DMS 273 treated with DMSO at 0.1 percent for 48 hours (cell line): ENCODE data around the gene SNAI3.
A peak's percentile ranks its signal among the peaks of the same experiment; 100 is the strongest.

Experiments
- DNase-seq: peaks from one replicate; lab custom pipeline; 2025; lab: John Stamatoyannopoulos, UW

SNAI3 gene

DNA sequence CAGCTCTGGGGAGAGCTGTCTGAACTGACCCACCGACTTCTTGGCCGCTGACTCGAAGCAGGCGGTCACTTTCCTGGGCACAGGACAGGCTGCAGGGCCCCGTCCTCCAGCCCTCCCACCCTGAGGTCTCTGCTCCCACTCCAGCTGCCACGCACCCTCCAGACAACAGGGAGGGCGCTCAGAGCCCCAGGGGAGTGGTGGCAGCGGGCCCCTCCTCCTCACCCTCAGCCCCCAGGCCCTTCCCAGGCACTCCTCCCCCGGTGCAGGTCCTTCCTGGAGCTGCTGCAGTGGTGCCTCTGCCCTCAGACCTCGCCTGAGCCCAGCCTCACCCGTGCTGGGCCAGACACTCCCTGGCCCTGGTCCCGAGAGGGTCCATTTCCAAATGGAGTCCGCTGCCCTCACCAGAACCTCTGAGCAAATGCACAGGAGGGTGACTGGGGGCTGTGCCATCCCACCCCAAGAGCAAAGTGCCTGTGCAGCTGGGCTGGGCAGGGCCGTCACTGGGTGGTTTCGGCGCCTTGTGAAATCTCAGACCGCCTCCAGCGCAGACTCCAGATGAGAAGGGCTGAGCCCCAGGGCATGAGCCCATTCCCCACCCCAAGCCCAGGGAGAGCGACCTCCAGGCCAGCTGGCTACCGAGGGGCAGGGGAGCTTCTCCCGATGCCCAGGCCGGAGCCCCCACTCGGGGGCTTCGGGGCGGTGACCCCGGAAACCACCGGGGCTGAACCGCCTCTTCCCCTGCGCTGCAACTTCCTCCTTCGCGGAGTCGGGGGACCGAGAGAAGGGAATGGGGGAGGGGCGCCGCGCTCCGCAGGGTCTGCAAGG lies 36.2 kb downstream of the SNAI3 start:
- DNase-seq: no peak

DNA sequence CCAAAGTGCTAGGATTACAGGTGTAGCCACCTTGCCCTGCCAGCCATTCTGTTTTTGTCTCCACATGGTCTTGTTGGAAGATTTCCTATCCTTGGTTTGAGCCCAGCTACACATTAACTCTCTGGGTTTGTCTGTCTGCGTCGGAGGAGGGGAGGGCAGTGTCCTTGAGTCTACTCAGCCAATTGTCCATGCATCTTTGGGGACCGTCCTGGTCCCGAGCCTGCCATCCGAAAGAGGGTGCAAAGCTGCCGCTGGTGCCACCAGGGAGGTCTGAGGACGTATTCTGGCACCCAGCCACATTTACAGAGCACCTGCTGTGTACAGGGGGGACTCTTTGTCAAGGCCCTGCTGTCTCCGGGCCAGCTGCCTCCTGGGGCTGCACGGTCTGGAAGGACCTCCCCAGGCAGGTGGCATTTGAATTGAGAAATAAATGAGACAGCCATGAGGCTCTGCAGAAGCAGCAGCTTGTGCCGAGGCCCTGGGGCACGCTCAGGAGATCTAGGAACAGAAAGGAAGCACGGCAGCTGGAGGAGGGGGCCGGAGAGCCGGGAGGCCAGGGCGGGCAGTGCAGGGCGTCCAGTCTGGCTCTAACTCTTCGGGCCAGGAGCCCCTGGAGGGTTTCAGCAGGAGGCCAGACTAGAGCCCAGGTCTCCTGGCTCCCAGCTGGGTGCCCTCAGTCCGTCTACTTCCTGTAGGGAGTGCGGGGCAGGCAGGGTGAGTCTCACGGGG lies 36.9 kb downstream of the SNAI3 start:
- peak; percentile 57 for DNase-seq

DNA sequence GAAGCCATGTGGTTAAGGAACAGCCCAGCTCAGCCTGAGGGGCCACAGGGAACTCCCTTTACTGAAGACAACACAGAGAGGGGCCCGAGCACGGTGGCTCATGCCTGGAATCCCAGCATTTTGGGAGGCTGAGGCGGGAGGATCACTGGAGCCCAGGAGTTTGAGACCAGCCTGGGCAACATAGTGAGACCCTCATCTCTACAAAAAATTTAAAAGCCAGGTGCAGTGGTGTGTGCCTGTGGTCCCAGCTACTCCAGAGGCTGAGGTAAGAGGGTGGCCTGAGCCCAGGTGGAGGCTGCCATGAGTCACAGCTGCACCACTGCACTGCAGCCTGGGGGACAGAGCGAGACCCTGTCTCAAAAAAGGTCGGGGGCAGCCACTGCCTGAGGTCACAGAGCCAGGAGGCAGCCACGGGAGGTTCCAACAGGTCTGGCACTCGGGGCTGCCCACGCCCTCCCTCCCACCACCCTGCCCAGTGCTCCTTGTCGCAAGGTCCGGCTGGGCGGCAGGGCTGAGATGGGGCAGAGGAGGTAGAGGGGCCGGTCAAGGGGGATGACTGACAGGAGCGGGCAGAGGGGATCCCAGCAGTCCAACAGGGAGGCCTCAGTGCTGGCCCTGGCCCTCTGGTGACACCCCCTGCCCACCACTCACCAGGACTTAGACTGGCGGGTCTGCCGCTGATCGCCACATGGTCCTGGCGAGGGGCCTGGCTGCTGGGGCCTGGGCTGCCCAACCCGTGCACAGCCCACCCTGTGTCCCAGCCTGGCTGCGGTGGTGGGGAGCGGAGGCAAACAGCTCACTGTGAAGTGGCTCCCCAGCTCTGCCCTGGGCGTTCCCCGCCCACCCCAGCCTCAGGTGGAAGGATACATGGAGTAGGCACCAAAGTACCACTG lies 38.9 kb downstream of the SNAI3 start:
- no peak for DNase-seq

DNA sequence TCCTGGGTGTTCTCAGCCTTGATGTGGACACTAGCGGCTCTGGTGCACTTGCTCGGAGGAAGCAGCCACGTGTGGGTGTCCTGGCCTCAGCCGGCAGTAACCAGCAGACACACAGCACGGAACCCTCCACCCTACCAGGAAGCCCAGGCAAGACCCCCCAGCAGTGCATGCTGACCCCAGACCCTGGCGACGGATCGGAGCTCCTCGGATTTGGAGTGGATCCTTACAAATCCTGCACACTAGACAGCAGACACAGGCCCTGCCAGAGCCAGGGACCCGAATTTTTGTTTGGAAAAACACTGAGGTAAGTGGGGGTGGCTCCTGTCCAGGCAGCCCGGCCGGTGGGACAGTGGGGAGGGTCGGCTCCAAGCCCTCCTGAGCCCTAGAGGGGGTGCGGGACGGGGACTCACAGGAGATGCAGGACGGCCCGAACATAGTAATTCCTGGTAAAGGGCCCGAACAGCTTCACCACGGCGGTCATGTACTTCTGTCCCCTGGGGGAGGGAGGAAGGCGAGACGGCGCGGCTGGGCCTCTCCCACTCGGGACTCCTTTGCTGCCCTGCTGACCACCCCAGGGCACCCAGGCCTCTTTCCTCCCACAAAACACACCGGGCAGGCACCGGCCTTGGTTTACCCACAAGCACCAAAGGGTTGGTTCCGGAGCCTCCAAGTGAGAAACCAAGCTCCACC lies 39.8 kb downstream of the SNAI3 start:
- DNase-seq: no peak

GRCh38 chr16:88645941-88646340 lies 40.4 kb downstream of the SNAI3 start:
- no peak for DNase-seq

GRCh38 chr16:88645455-88645854 lies 40.9 kb downstream of the SNAI3 start:
- DNase-seq: no peak

DNA sequence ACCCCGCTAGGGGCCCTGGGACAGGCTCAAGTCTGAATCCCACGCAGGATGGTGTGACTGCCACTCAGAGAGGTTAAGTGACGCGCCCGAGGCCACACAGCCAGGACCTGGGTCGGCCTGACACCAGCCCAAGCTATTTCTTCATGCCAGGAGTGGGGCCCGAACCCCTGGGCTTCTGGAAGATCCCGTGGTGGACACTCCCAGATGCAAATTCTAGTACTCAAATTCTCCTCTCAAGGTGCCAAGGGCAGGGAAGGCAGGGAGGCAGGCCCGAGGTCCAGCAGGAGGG lies 42.7 kb downstream of the SNAI3 start:
- no peak for DNase-seq

GRCh38 chr16:88642881-88643643 lies 43.2 kb downstream of the SNAI3 start:
- no peak for DNase-seq

DNA sequence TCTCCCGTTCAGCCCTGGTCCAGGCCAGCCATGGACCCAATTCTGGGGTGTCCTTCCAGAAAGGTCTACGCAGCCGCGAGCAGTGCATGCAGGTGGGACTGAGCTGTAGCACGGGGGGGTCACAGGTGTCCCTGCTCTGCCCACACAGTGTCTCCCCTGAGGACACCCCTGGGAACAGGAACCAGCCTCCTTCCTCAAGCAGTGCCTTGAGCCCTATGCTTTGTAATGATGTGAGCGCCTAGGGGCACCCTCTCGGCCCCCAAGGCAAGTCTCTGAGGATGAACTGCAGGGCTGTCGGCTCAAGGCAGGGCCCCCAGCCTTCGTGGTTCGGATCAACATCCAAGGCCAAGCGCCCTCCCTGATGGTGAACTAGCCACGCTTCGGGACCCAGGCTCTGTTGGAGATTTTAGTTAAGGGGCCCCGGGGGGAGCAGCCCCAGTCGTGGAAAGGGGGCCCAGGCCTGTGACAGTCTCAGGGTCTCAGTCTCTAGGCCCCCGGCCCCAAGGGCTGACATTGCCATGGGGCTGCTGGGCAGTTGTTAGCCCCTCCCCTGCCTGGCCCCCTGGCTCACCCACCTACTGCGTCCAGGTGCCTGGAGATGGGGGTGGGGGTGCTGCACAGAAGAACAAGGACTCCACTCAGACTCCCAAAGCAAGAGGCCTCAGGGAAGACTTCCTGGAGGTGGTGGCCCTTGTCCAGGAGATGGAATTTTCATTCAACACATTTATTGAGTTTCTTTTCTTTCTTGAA lies 45.6 kb downstream of the SNAI3 start:
- no peak for DNase-seq

DNA sequence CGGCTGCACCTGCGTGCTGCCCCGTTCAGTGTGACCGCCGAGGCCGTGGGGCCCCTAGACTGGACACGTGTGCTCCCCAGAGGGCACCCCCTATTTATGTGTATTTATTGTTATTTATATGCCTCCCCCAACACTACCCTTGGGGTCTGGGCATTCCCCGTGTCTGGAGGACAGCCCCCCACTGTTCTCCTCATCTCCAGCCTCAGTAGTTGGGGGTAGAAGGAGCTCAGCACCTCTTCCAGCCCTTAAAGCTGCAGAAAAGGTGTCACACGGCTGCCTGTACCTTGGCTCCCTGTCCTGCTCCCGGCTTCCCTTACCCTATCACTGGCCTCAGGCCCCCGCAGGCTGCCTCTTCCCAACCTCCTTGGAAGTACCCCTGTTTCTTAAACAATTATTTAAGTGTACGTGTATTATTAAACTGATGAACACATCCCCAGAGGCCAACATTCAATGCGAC lies 46.2 kb downstream of the SNAI3 start:
- no peak for DNase-seq

DNA sequence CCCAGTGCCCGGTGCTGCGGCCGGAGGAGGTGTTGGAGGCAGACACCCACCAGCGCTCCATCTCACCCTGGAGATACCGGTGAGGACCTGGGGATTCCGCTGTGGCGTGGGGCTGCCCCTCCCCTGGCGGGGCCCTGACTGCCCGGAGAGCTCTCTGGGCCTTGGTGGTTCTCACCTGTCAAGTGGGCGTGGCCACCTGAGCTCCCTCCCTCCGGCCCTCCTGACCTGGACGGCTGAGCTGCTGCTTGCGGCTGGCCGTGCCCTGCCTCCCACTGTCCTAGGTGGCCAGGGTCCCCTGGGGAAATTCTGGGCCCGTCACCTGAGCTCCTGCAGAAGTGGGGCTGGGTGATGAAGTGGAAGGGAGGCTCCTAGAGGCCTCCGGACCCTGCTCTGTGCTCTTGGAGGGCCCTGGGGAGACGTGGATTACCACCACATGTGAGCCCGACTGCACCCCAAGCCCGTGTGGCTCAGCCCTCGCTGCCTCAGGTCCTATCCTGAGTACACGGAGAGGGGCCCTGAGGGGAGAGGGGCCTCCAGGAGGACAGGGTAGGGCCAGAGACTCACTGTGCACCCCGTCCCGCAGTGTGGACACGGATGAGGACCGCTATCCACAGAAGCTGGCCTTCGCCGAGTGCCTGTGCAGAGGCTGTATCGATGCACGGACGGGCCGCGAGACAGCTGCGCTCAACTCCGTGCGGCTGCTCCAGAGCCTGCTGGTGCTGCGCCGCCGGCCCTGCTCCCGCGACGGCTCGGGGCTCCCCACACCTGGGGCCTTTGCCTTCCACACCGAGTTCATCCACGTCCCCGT lies 46.9 kb downstream of the SNAI3 start:
- no peak for DNase-seq

DNA sequence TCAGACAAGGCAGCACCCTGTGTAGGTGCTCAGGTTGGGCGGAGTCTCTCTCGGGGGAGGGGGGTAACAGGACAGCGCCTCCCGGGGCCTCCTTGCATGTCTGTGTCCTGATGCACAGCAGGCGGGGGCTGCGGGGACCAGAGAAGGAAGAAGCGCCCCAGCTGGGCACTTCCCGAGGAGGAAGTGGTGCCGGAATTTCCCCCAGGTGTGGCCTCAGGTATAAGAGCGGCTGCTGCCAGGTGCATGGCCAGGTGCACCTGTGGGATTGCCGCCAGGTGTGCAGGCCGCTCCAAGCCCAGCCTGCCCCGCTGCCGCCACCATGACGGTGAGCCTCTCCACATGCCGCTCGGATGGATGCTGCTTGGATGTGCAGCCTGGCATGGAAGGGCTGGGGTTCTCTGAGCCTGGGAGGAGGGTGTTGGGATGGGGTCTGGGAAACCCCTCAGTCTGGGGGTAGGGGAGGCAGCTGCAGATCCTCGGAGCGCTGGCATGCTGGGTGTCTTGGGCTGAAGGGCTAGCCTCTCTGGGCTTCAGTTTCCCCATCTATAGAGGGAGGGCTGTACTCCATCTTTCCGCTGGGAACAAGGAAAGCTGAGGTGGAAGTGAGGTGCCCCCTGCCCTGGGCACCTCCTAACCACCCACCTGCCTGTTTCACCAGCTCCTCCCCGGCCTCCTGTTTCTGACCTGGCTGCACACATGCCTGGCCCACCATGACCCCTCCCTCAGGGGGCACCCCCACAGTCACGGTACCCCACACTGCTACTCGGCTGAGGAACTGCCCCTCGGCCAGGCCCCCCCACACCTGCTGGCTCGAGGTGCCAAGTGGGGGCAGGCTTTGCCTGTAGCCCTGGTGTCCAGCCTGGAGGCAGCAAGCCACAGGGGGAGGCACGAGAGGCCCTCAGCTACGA lies 47.7 kb downstream of the SNAI3 start, which contains the start of gene IL17C:
TSS of gene IL17C (plus strand) at position 250 of the 908 bp plus-strand sequence. CDS start at position 320, 70 bp downstream.
- no peak for DNase-seq

DNA sequence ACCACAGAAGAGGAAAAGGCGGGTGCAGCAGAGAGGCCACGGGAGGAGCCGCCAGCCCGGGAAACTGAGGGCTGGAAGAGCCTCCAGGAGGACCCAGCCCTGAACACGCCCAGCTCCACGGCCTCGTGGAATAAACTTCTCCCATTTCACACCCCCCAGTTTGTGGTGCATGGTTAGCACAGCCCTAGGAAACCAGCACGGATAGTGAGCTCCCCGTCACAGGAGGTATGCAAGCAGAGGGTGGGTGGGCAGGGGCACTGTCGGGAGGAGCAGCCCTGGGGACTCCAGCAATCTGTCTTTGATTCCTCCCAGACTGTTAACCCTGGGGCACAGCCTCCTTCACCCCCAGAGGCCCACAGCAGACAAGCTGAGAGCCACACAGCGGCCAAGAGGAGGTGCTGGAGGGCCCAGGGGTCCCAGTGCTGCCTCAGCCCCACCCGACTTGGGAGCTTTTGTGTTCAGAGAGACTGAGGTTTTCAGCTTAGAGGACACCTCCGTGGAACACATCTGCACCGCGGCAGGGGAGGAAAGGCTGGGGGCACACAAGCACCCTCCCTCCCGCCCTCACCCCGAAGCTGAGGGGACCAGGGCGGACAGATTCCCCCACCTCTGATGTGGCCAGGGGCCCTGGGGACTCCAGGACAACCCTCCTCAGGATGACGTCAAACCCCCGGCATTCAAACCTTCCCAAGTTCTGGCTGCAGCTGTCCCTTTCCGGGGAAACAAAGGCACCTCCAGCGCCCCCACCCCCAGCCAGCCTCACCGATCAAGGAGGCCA lies 49.6 kb downstream of the SNAI3 start:
- no peak for DNase-seq

DNA sequence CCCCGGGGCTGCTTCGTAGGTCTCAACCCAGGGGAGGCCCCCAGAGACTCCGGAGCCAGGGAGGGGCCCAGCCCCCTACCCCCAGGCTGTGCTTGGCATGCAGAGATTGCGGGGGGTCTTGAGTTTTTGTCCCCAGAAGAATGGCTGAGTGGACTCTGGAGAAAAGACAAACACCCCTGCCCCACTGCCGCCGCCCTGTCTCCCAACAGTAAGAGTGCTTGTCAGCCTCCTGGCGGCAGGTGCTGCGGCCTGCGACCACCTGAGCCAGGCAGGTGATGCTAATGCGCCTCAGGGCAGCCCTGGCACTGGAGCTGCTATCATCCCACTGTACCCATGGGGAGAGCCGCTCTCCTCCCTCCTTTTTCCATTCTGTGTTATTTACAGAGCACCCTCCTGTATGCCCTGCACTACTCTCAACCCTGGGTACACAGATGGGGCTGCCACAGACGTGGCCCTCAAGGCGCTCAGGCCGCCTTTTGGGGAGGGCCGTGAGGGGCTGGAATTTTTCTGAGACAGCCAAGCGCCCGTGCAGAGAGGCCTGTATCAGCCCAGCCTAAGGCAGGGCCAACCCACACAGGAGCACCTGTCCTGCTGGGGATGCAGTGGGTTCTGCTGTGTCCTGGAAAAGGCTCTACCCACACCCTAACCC lies 50.5 kb downstream of the SNAI3 start:
- no peak for DNase-seq

- DNase-seq: no peak
These were observed 51.2 kb downstream of the SNAI3 start for GRCh38 chr16:88634994-88635670.
